Motor neuron (in vitro differentiated cells): ENCODE results near the gene INPP4B. TPM values are rescaled to one million over a fixed set of nuclear protein-coding genes. Genes with fewer than 3 reads are reported as not detected.

Experiments
- ATAC-seq, 8 experiments: fragments of 200-7000 bp; cut with Tn5 transposase; replicated peaks in 6 of 8; 2 replicates each; pipeline ENCODE4 v1.8.0; 2021; ENCODE audit warnings: mild to moderate bottlenecking in 8 of 8, moderate library complexity in 8 of 8
- H3K27ac ChIP-seq, 2 donors: fragments of 250-450 bp; sonication (Bioruptor Pico); 2 replicates each; pipeline ENCODE4 v1.9.0; 2021; ENCODE audit warnings: antibody characterized with exemption in 2 of 2, mild to moderate bottlenecking in 2 of 2, moderate library complexity in 1 of 2
- H3K4me1 ChIP-seq, 2 donors: fragments of 250-450 bp; sonication (Bioruptor Pico); replicated peaks in 1 of 2; 2 replicates each; pipeline ENCODE4 v1.6.1; 2021; ENCODE audit warnings: antibody characterized with exemption in 2 of 2, mild to moderate bottlenecking in 2 of 2, moderate library complexity in 1 of 2
- H3K4me3 ChIP-seq, 5 donors: fragments of 250-450 bp; sonication (Bioruptor Pico); 2 replicates each; pipeline ENCODE4 v1.9.0; 2021; ENCODE audit warnings: antibody characterized with exemption in 5 of 5, mild to moderate bottlenecking in 5 of 5, moderate library complexity in 4 of 5
- WGBS, 10 experiments: fragments of 450-650 bp; shearing (Covaris generic); methylation state at CpG; one replicate each; pipeline ENCODE4 v1.0.0; 2022; 5-methylcytosine and 5-hydroxymethylcytosine counted together
- in situ Hi-C, 9 experiments: fragments of 400-800 bp; cut with MboI; loops; one replicate each; pipeline ENCODE4 v1.15.0; 2021; ENCODE audit warnings: low sequenced_read_pairs in 9 of 9, low pct_unique_long_range_greater_than_20kb in 2 of 9; ENCODE audit not compliant: unreplicated experiment in 9 of 9
- total RNA-seq, 8 experiments: library from RNA; unstranded; fragments of 300-600 nt; gene quantifications; 2 replicates each; pipeline versions ENCODE4 v1.2.3 to v1.2.4, GENCODE V29; 2022

Gene INPP4B
- total RNA-seq, result 10 to 100 TPM in 3 of 8 experiments, 1 to 10 TPM in 4, under 1 TPM in 1; 0.54 to 62.3 (median 3.9) TPM

DNA sequence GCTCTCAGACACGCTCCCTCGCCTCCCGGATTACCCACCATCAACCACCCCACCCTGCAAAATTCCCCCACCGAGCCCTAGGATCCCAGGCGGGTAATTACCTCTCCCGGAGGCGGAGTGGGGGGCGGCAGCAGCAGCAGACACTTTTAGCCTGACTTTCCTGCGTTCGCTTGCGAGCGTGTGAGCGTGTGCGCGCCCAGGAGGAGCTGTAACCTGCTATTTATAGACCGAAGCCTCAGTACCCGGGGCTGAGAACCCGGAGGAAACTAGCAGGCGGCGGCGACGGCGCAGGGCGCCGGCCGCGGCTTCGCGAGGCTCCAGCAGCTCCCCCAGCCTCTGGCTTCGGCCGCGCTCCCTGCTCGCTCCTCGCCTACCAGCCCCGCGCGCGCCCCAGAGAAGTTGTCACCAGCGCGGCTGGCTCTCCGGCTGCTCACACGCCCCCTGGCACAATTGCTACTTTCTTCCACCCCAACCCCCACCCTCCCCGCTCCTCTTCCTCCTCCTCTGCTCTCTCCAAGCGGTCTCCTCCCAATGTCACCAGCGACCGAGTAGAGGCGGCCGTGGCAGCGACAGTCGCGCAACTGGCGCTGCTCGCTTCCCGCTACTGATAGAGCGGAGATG is at the start of gene INPP4B:
Gene INPP4B (minus strand): TSS at position 194 of the 621 bp plus-strand sequence.
- WGBS, 10 experiments, result 0 to 7% (median 1%) methylated on average over 2 to 12 of the region's 55 CpGs; no CpG with 5 or more reads in 6 of the 10 experiments
- peaks cover 4 to 5% of the 10 kb centered on the region in 2 donors for H3K4me1 ChIP-seq
- in situ Hi-C loops, result loop anchor here in 6 of 9 experiments (25.0 kb wide), 4 partner anchors 484 to 1534 kb away; no protein-coding TSS in a partner anchor
- peak within 1 kb of the TSS; percentile 42 to 65 (median 51) for H3K4me3 ChIP-seq
- no peak within 1 kb of the TSS for H3K27ac ChIP-seq
- peak; percentile 69 to 80 (median 76) for ATAC-seq

DNA sequence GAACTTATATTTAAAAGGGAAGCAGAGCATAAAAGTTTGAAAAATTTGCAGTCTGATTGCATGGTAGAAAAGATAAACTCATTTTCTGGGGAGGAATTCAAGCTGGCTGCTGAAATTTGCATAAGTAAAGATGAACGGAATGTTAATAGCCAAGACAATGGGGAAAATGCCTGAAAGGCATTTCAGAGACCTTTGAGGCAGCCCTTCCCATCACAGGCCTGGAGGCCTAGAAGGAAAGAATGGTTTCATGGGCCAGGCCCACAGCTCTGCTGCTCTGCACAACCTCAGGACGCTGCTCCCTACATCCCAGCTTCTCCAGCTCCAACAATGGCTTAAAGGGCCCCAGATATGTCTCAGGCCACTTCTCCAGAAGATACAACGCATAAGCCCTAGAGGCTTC is 46.9 kb upstream of the INPP4B start:
- in situ Hi-C loops, result no loop called here
- Histone ChIP-seq H3K4me3 (no peak overlapping the region), H3K27ac (no peak overlapping the region), H3K4me1 (no peaks in the 10 kb centered on the region)
- 0 to 88% (median 66%) methylated on average over 1 to 3 of the region's 3 CpGs; no CpG with 5 or more reads in 5 of the 10 experiments for WGBS, 10 experiments
- ATAC-seq, result no peak

DNA sequence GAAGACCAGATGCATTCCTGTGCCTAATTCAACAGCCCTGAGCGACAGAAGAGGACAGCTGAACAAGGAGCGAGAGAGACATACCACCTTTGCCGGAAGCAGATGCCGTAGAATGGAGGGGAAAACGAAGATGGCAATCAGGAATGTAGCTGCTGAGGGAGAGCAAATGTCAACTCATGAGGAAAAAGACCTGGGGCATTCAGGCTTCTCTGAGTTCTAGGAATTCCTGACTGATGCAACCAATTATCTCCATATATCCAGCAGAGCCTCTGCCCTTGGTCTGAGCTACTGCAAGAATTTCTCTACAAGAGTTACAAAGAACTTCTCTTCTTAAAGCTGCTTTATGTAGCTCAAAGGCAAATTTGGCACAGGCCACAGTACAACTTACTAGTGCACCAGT is 40.5 kb upstream of the INPP4B start:
- 68 to 100% (median 87%) methylated on average over 2 to 5 of the region's 5 CpGs; no CpG with 5 or more reads in 2 of the 10 experiments for WGBS, 10 experiments
- in situ Hi-C loops, result no loop called here
- Histone ChIP-seq H3K27ac (no peak overlapping the region), H3K4me3 (no peak overlapping the region), H3K4me1 (no peaks in the 10 kb centered on the region)
- ATAC-seq, result no peak

- peak in 4 of 8 experiments; percentile 37 to 83 (median 54) for ATAC-seq
- in situ Hi-C loops, result no loop called here
- no peaks in the 10 kb centered on the region for H3K4me1 ChIP-seq
- no peak overlapping the region for H3K27ac ChIP-seq
- no peak overlapping the region for H3K4me3 ChIP-seq
- 7 to 100% (median 44%) methylated on average over 1 to 4 of the region's 4 CpGs for WGBS, 10 experiments
Measured at GRCh38 chr4:142883040-142883832, 37.1 kb upstream of the INPP4B start.

GRCh38 chr4:142882159-142882558 is 36.1 kb upstream of the INPP4B start:
- ATAC-seq, result peak in 3 of 8 experiments; percentile 64 to 84 (median 78)
- no peak overlapping the region for H3K27ac ChIP-seq
- in situ Hi-C loops, result no loop called here
- H3K4me1 ChIP-seq, result no peaks in the 10 kb centered on the region
- H3K4me3 ChIP-seq, result no peak overlapping the region
- WGBS, 10 experiments, result 7 to 100% (median 86%) methylated on average over 1 to 5 of the region's 5 CpGs; no CpG with 5 or more reads in 1 of the 10 experiments

DNA sequence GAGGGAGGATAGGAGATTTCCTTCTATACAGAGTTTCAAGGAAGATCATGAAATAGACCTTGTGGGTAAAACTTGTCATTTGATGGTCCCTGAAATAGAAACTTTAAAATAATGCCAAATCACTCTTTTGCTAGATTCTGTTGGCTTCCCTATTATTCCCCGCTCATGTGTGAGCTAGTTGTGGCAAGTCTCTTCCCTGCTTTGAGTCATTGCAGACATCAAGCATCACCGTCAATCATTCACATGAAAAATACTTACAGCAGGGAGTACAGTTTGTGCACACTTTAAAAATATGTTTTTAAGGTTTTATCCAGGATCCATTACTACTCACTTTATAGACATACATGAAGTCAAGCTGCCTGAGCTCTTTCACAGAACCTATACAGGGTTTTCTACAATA is 35.2 kb upstream of the INPP4B start:
- in situ Hi-C loops, result no loop called here
- WGBS, 10 experiments, result 71 to 100% (median 94%) methylated on average over 1 to 2 of the region's 2 CpGs; no CpG with 5 or more reads in 2 of the 10 experiments
- no peak overlapping the region for H3K4me3 ChIP-seq
- H3K27ac ChIP-seq, result no peak overlapping the region
- no peak for ATAC-seq
- H3K4me1 ChIP-seq, result no peaks in the 10 kb centered on the region

DNA sequence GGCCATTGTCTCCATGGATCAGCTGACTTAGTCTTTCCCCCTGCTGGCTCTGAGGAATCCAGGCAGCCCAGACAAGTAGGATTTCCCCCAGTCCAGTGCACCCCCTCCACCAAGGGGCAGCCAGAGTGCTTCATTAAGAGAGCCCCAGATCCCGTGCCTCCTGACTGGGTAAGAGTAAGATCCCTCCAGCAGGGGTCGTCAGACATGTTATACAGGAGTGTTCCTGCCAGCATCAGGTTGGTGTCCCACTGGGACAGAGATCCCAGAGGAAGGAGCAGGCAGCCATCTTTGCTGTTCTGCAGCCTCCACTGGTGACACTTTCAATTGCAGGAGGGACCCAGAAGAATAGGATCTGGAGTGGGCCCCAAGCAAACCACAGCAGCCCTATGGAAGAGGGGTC is 29.0 kb upstream of the INPP4B start:
- no peaks in the 10 kb centered on the region for H3K4me1 ChIP-seq
- 0 to 83% (median 69%) methylated on average over 1 to 2 of the region's 2 CpGs; no CpG with 5 or more reads in 4 of the 10 experiments for whole genome bisulfite sequencing, 10 experiments
- H3K4me3 ChIP-seq, result no peak overlapping the region
- ATAC-seq, result peak in 2 of 8 experiments; percentile 16 to 35
- in situ Hi-C loops, result no loop called here
- no peak overlapping the region for H3K27ac ChIP-seq

DNA sequence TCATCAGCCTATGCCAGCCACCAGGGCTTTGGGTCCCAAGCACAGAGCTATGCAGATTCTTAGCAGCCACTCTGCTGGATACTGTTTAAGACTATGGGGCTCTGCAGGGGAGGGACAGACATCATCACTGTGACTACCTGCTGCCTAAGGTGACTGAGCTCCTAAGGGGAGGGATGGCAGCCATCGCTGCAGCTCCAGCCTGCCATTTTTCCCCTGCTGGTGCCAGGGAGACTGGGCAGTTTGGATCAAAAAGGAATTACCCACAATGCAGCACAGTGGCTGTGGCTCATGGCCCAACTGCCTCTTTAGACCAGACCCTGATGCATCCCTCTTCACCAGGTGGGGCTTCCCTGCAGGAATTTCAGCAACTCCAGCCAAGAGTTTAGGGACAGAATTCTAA is 28.6 kb upstream of the INPP4B start:
- H3K27ac ChIP-seq, result no peak overlapping the region
- no peaks in the 10 kb centered on the region for H3K4me1 ChIP-seq
- in situ Hi-C loops, result no loop called here
- WGBS, 10 experiments, result 60 to 100% (median 92%) methylated on average over 1 of the region's 1 CpG; no CpG with 5 or more reads in 6 of the 10 experiments
- no peak for ATAC-seq
- no peak overlapping the region for H3K4me3 ChIP-seq

- in situ Hi-C loops, result no loop called here
Measured at GRCh38 chr4:142866685-142867084, 20.6 kb upstream of the INPP4B start.

GRCh38 chr4:142861351-142861750 is 15.2 kb upstream of the INPP4B start:
- in situ Hi-C loops, result no loop called here
- Histone ChIP-seq H3K4me1 (peaks cover 0 to 1% of the 10 kb centered on the region in 2 donors), H3K27ac (no peak overlapping the region), H3K4me3 (no peak overlapping the region)
- 67 to 88% (median 80%) methylated on average over 1 of the region's 1 CpG; no CpG with 5 or more reads in 7 of the 10 experiments for WGBS, 10 experiments
- peak in 2 of 8 experiments; percentile 70 to 73 for ATAC-seq

More at GRCh38 chr4:142866685-142867084, 20.6 kb upstream of the INPP4B start:
- 6 to 83% (median 44%) methylated on average over 2 to 5 of the region's 5 CpGs for WGBS, 10 experiments
- Histone ChIP-seq H3K4me3 (no peak overlapping the region), H3K27ac (no peak overlapping the region), H3K4me1 (peaks cover 0 to 8% of the 10 kb centered on the region in 2 donors)
- peak in 4 of 8 experiments; percentile 61 to 83 (median 68) for ATAC-seq

GRCh38 chr4:142858965-142859364 is 12.9 kb upstream of the INPP4B start:
- in situ Hi-C loops, result no loop called here
- Histone ChIP-seq H3K4me3 (no peak overlapping the region), H3K27ac (no peak overlapping the region), H3K4me1 (no peaks in the 10 kb centered on the region)
- ATAC-seq, result no peak

DNA sequence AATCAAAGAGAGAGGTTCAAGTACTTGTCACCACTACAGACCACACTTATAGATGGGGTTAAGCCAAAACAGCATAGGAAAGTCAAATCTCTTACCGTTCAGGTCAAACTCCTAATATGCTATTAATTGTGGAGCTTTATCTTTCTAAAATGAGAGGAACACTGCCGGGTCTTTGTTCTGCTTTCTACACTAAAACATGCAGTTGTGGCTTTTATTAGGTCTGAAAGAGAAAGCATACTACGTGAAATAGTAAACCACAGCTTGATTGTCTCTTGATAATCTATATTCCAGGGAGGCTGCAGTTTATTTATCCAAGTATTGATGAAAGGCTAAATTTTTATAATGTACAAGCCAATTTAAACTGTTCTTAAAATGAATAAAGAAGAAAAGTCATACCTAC is 12.3 kb upstream of the INPP4B start:
- Histone ChIP-seq H3K27ac (no peak overlapping the region), H3K4me3 (no peak overlapping the region), H3K4me1 (no peaks in the 10 kb centered on the region)
- WGBS, 10 experiments, result 56 to 100% (median 79%) methylated on average over 1 to 3 of the region's 3 CpGs
- in situ Hi-C loops, result no loop called here
- ATAC-seq, result no peak

GRCh38 chr4:142856576-142856975 is 10.5 kb upstream of the INPP4B start:
- no peak for ATAC-seq
- WGBS, 10 experiments, result 27 to 100% (median 70%) methylated on average over 1 to 2 of the region's 2 CpGs; no CpG with 5 or more reads in 2 of the 10 experiments
- no peak overlapping the region for H3K27ac ChIP-seq

More at GRCh38 chr4:142856576-142856975, 10.5 kb upstream of the INPP4B start:
- Histone ChIP-seq H3K4me3 (no peak overlapping the region), H3K4me1 (no peaks in the 10 kb centered on the region)
- in situ Hi-C loops, result no loop called here
